Ramos (cell line): ENCODE data around the gene PLXNA1.

Experiments used
- in situ Hi-C: fragments of 300-500 bp; cut with MboI; formaldehyde crosslinking; loops from one replicate; pipeline ENCODE4 v1.14.3; 2022; ENCODE audit warnings: low sequenced_read_pairs; ENCODE audit not compliant: unreplicated experiment

Gene PLXNA1

GRCh38 chr3:126952261-126952982 lies 30.5 kb upstream of the PLXNA1 start:
- in situ Hi-C loops = no loop called here

- in situ Hi-C loops = no loop called here
Measured at GRCh38 chr3:126952983-126953660, 29.8 kb upstream of the PLXNA1 start.

- in situ Hi-C loops = no loop called here
Measured at GRCh38 chr3:126954141-126954842, 28.6 kb upstream of the PLXNA1 start.

- in situ Hi-C loops = no loop called here
Measured at GRCh38 chr3:126955004-126955790, 27.7 kb upstream of the PLXNA1 start.

GRCh38 chr3:126956361-126956760 lies 26.6 kb upstream of the PLXNA1 start:
- in situ Hi-C loops = no loop called here

- in situ Hi-C loops = no loop called here
Measured at GRCh38 chr3:126956866-126957650, 25.9 kb upstream of the PLXNA1 start.

GRCh38 chr3:126957776-126958637 lies 24.9 kb upstream of the PLXNA1 start:
- in situ Hi-C loops = no loop called here

- in situ Hi-C loops = no loop called here
Measured at GRCh38 chr3:126958638-126959085, 24.3 kb upstream of the PLXNA1 start.

GRCh38 chr3:126959136-126959920 lies 23.6 kb upstream of the PLXNA1 start:
- in situ Hi-C loops = no loop called here

- in situ Hi-C loops = no loop called here
Measured at GRCh38 chr3:126959921-126960603, 22.9 kb upstream of the PLXNA1 start.

- in situ Hi-C loops = no loop called here
Measured at GRCh38 chr3:126960604-126960995, 22.3 kb upstream of the PLXNA1 start.

- in situ Hi-C loops = no loop called here
Measured at GRCh38 chr3:126961191-126961790, 21.6 kb upstream of the PLXNA1 start.

GRCh38 chr3:126961791-126962461 lies 21.0 kb upstream of the PLXNA1 start:
- in situ Hi-C loops = no loop called here

GRCh38 chr3:126962756-126963155 lies 20.2 kb upstream of the PLXNA1 start:
- in situ Hi-C loops = no loop called here

GRCh38 chr3:126963261-126964190 lies 19.4 kb upstream of the PLXNA1 start:
- in situ Hi-C loops = no loop called here
